Thymus (tissue), 11 donors: ENCODE results near the gene SH3GL3. TPM values are rescaled to one million over a fixed set of nuclear protein-coding genes. Genes with fewer than 3 reads are reported as not detected.

Source experiments
- DNase-seq, 9 donors: peaks; one replicate each; pipeline ENCODE4 v3.0.0-alpha.2; 2013; ENCODE audit warnings: low spot score in 9 of 9, low read depth in 6 of 9, missing footprints in 1 of 9
- H3K27ac ChIP-seq, 2 donors: one replicate each; pipeline ENCODE4 v1.5.1; 2013; ENCODE audit warnings: control low read depth in 1 of 2, low read depth in 1 of 2, low read length in 1 of 2, mild to moderate bottlenecking in 1 of 2, moderate library complexity in 1 of 2
- H3K27me3 ChIP-seq, 2 donors: one replicate each; pipeline ENCODE4 v1.5.1; 2013; ENCODE audit warnings: low read length in 1 of 2; ENCODE audit not compliant: control insufficient read depth in 2 of 2, insufficient read depth in 1 of 2
- H3K36me3 ChIP-seq, 2 donors: one replicate each; pipeline ENCODE4 v1.5.1; 2013; ENCODE audit warnings: low read length in 1 of 2, mild to moderate bottlenecking in 1 of 2, moderate library complexity in 1 of 2; ENCODE audit not compliant: control insufficient read depth in 2 of 2, insufficient read depth in 2 of 2
- H3K4me1 ChIP-seq, 2 donors: one replicate each; pipeline ENCODE4 v1.5.1; 2013; ENCODE audit warnings: low read length in 2 of 2; ENCODE audit not compliant: control insufficient read depth in 2 of 2, insufficient read depth in 2 of 2
- H3K4me3 ChIP-seq, 2 donors: one replicate each; pipeline ENCODE4 v1.5.1; 2013; ENCODE audit warnings: low read length in 2 of 2, control low read depth in 1 of 2, mild to moderate bottlenecking in 1 of 2
- H3K9me3 ChIP-seq, 2 donors: one replicate each; pipeline ENCODE4 v1.5.1; 2013; ENCODE audit warnings: low read length in 1 of 2, mild to moderate bottlenecking in 1 of 2; ENCODE audit not compliant: control insufficient read depth in 2 of 2, insufficient read depth in 1 of 2
- WGBS: extraction: QIAGEN DNeasy Blood & Tissue Kit; methylation state at CpG from one replicate; pipeline ENCODE4 v1.1.7; 2013; 5-methylcytosine and 5-hydroxymethylcytosine counted together
- polyA plus RNA-seq: library from polyadenylated mRNA; stranded (reverse); fragments of 200-250 nt; gene quantifications from one replicate; pipeline ENCODE4 v1.2.3, GENCODE V29; 2013
- total RNA-seq: library from RNA; stranded (reverse); fragments of 120-200 nt; gene quantifications from one replicate; pipeline ENCODE4 v1.2.4, GENCODE V29; 2013
- donor health status: healthy.

The SH3GL3 gene
- total and polyA plus RNA-seq, 2 donors, result 2.2 to 3.3 TPM

DNA sequence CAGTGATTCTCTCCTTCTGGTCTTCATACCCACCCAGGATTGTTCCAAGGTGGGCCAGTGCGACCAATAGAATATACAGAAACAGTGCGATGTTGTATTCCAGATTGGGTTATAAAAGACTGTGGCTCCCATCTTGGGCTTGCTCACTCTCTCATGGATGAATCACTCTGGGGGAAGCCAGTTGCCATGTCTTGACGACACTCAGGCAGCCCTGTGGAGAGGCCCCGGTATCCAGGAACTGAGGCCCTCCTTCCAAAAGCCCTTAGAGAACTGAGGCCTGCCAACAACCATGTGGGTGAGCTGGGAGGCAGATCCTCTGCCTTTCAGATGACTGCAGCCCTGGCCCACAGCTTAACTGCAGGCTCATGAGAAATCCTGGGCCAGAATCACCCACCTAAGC is 57.2 kb downstream of the SH3GL3 start:
- H3K27me3 ChIP-seq, result peaks cover 0 to 2% of the 10 kb centered on the region in 2 donors
- no peak for DNase-seq
- 96% methylated on average over 4 of the region's 4 CpGs for WGBS
- no peak overlapping the region for H3K4me3 ChIP-seq
- H3K9me3 ChIP-seq, result no peaks in the 10 kb centered on the region
- H3K36me3 ChIP-seq, result no peaks in the 10 kb centered on the region
- H3K27ac ChIP-seq, result no peak overlapping the region
- H3K4me1 ChIP-seq, result no peaks in the 10 kb centered on the region

- Histone ChIP-seq H3K27me3 (peaks cover 0 to 2% of the 10 kb centered on the region in 2 donors), H3K27ac (no peak overlapping the region), H3K4me3 (no peak overlapping the region), H3K36me3 (no peaks in the 10 kb centered on the region), H3K4me1 (no peaks in the 10 kb centered on the region), H3K9me3 (no peaks in the 10 kb centered on the region)
- WGBS, result 96% methylated on average over 4 of the region's 4 CpGs
- DNase-seq, result no peak
These were observed 62.9 kb downstream of the SH3GL3 start for GRCh38 chr15:83510001-83510400.

DNA sequence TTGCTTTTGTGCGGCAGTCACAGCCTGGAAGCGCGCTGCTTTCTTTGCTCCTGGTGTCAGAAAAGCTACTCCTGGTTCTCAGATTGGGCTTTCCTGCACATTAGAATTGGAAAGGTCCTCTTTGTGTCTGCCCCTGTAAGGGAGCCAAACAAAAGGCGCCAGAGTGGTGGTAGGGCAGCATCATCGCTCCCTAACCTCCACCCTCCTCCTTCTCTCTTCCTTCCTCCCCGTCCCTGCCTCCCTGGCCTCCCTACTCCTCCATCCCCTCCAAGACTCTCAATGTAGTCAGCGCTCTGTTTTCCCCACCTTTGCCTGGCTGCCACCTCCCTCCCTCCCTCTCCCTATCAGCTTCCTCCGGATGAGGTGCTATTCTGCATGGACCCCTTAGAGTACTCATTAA is 65.3 kb downstream of the SH3GL3 start:
- H3K36me3 ChIP-seq, result no peaks in the 10 kb centered on the region
- H3K9me3 ChIP-seq, result no peaks in the 10 kb centered on the region
- 81% methylated on average over 8 of the region's 8 CpGs for whole genome bisulfite sequencing
- H3K27ac ChIP-seq, result no peak overlapping the region
- no peaks in the 10 kb centered on the region for H3K4me1 ChIP-seq
- no peak overlapping the region for H3K4me3 ChIP-seq
- DNase-seq, result no peak
- peaks cover 0 to 2% of the 10 kb centered on the region in 2 donors for H3K27me3 ChIP-seq

GRCh38 chr15:83514584-83514983 is 67.4 kb downstream of the SH3GL3 start:
- Histone ChIP-seq H3K27me3 (no peaks in the 10 kb centered on the region), H3K36me3 (no peaks in the 10 kb centered on the region)
- WGBS, result 96% methylated on average over 4 of the region's 4 CpGs

DNA sequence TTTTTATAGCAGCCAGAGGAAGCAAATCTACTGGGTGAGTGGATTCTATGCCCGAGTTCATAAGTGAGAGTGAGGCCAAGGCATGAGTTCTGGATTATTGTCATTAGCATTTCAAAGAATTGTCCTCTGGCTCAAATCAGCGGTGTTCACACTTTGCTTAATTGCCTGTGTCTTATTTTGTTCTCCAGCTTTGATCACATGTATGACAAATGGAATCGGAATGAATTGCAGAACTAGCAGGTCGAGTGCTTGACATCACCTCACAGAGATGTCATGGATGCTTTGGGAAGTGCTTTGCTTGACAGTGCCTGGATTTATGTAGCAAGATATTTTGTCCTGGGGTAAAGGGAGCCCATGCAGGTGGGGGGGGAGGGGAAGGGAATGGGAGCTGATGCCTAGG is 68.0 kb downstream of the SH3GL3 start:
- H3K9me3 ChIP-seq, result no peaks in the 10 kb centered on the region
- no peak overlapping the region for H3K4me3 ChIP-seq
- no peaks in the 10 kb centered on the region for H3K27me3 ChIP-seq
- H3K36me3 ChIP-seq, result no peaks in the 10 kb centered on the region
- 91% methylated on average over 4 of the region's 4 CpGs for WGBS
- no peak for DNase-seq
- H3K27ac ChIP-seq, result no peak overlapping the region
- no peaks in the 10 kb centered on the region for H3K4me1 ChIP-seq

More at GRCh38 chr15:83514584-83514983, 67.4 kb downstream of the SH3GL3 start:
- Histone ChIP-seq H3K9me3 (no peaks in the 10 kb centered on the region), H3K27ac (no peak overlapping the region), H3K4me3 (no peak overlapping the region), H3K4me1 (no peaks in the 10 kb centered on the region)
- no peak for DNase-seq

- Histone ChIP-seq H3K36me3 (no peaks in the 10 kb centered on the region), H3K4me1 (no peaks in the 10 kb centered on the region), H3K4me3 (no peak overlapping the region), H3K9me3 (no peaks in the 10 kb centered on the region), H3K27me3 (no peaks in the 10 kb centered on the region), H3K27ac (no peak overlapping the region)
- DNase-seq, result no peak
- 98% methylated on average over 2 of the region's 2 CpGs for WGBS
These were observed 69.8 kb downstream of the SH3GL3 start for GRCh38 chr15:83516935-83517334.

DNA sequence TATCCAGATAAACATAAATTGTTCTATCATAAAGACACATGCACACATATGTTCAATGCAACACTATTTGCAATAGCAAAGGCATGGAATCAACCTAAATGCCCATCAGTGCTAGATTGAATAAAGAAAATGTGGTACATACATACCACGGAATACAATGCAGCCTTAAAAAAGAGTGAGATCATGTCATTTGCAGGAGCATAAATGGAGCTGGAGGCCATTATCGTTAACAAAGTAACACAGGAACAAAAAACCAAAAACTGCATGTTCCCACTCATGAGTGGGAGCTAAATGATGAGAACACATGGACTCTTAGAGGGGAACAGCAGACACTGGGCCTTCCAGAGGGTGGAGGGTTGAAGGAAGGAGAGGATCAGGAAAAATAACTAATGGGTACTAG is 79.2 kb downstream of the SH3GL3 start:
- Histone ChIP-seq H3K9me3 (peaks cover 6 to 10% of the 10 kb centered on the region in 2 donors), H3K27ac (no peak overlapping the region), H3K27me3 (peaks cover 0 to 2% of the 10 kb centered on the region in 2 donors), H3K4me1 (peaks cover 0 to 5% of the 10 kb centered on the region in 2 donors), H3K36me3 (peaks cover 0 to 3% of the 10 kb centered on the region in 2 donors), H3K4me3 (no peak overlapping the region)
- no peak for DNase-seq
- 88% methylated on average over 2 of the region's 2 CpGs for WGBS

- WGBS, result 29% methylated on average over 4 of the region's 4 CpGs
- H3K9me3 ChIP-seq, result peaks cover 6 to 10% of the 10 kb centered on the region in 2 donors
- peak; percentile 48 to 88 (median 73) for DNase-seq
- H3K4me3 ChIP-seq, result peak overlapping the region in 1 of 2 donors; percentile 20
- H3K4me1 ChIP-seq, result peaks cover 17 to 20% of the 10 kb centered on the region in 2 donors
- no peaks in the 10 kb centered on the region for H3K27me3 ChIP-seq
- H3K36me3 ChIP-seq, result peaks cover 0 to 3% of the 10 kb centered on the region in 2 donors
- H3K27ac ChIP-seq, result peak overlapping the region; percentile 71 to 73
These were observed 86.3 kb downstream of the SH3GL3 start for GRCh38 chr15:83533410-83533962.

- no peak overlapping the region for H3K4me3 ChIP-seq
- peaks cover 17 to 20% of the 10 kb centered on the region in 2 donors for H3K4me1 ChIP-seq
- no peak for DNase-seq
- WGBS, result 96% methylated on average over 2 of the region's 2 CpGs
- H3K36me3 ChIP-seq, result no peaks in the 10 kb centered on the region
- H3K9me3 ChIP-seq, result no peaks in the 10 kb centered on the region
- H3K27ac ChIP-seq, result no peak overlapping the region
- no peaks in the 10 kb centered on the region for H3K27me3 ChIP-seq
These were observed 90.5 kb downstream of the SH3GL3 start for GRCh38 chr15:83537606-83538005.
